T-helper 9 cell (primary cell): ENCODE results near the gene SRRT.

ENCODE experiments used
- DNase-seq: peaks from one replicate; pipeline ENCODE4 v3.0.0-alpha.2; 2020

SRRT gene

GRCh38 chr7:100882785-100883526 lies 8.1 kb downstream of the SRRT start:
- no peak for DNase-seq

- peak; percentile 48 for DNase-seq
Measured at GRCh38 chr7:100884736-100885439, 10.0 kb downstream of the SRRT start.

GRCh38 chr7:100885440-100886141 lies 10.7 kb downstream of the SRRT start:
- no peak for DNase-seq

- no peak for DNase-seq
Measured at GRCh38 chr7:100886142-100886935, 11.4 kb downstream of the SRRT start.

GRCh38 chr7:100886936-100887515 lies 12.1 kb downstream of the SRRT start:
- DNase-seq = no peak

GRCh38 chr7:100887516-100888290 lies 12.8 kb downstream of the SRRT start:
- peak; percentile 51 for DNase-seq

GRCh38 chr7:100888291-100888987 lies 13.5 kb downstream of the SRRT start:
- no peak for DNase-seq

GRCh38 chr7:100888988-100889750 lies 14.3 kb downstream of the SRRT start, which contains the start of gene UFSP1:
TSS of gene UFSP1 (minus strand) at chr7:100889715. CDS start at chr7:100889271, 444 bp downstream.
- DNase-seq = no peak

- DNase-seq = no peak
Measured at GRCh38 chr7:100890653-100891567, 16.0 kb downstream of the SRRT start.

- DNase-seq = no peak
Measured at GRCh38 chr7:100891568-100892247, 16.8 kb downstream of the SRRT start.

GRCh38 chr7:100892364-100893317 lies 17.7 kb downstream of the SRRT start:
- DNase-seq = no peak

- DNase-seq = no peak
Measured at GRCh38 chr7:100893318-100893895, 18.5 kb downstream of the SRRT start.

GRCh38 chr7:100893910-100894721 lies 19.2 kb downstream of the SRRT start:
- no peak for DNase-seq

GRCh38 chr7:100894860-100895700 lies 20.2 kb downstream of the SRRT start:
- DNase-seq = peak; percentile 50

- DNase-seq = no peak
Measured at GRCh38 chr7:100895701-100895955, 20.7 kb downstream of the SRRT start, which contains the start of gene ACHE. TSS of gene ACHE (minus strand) at chr7:100895888. CDS start at chr7:100894232, 1,656 bp downstream.
